HepG2 (cell line): Measurements from ENCODE around the gene PCGF5. TPM values are rescaled to one million over a fixed set of nuclear protein-coding genes. Genes with fewer than 3 reads are reported as not detected.

Experiments
- ATAC-seq: fragments of 200-7000 bp; cut with Tn5 transposase; 3 replicates; pipeline ENCODE4 v1.9.1; 2020; ENCODE audit warnings: mild to moderate bottlenecking, moderate library complexity
- BruUV-seq: library from RNA; stranded (reverse); fragments of 400-500 nt; replicated peaks from 2 replicates; lab custom pipeline; 2021; lab: Mats Ljungman, UMichigan
- CTCF ChIA-PET: fragments of 300-600 bp; formaldehyde crosslinking; extraction: SDS; loops from one replicate; lab custom pipeline; 2021; ENCODE audit warnings: low total read pairs, inconsistent platforms, low intra/inter-chr PET ratio; lab: Yijun Ruan, JAX
- POLR2A ChIA-PET: fragments of 350-600 bp; sonication (Branson Sonifier 250); formaldehyde crosslinking; loops from one replicate; lab custom pipeline; 2020; ENCODE audit warnings: antibody characterized with exemption, inconsistent platforms; lab: Yijun Ruan, JAX
- DNase-seq: peaks from one replicate; pipeline ENCODE4 v3.0.0-alpha.2; 2015; ENCODE audit warnings: low spot score
- FAIRE-seq: peaks from 3 replicates; lab custom pipeline; 2011; peaks lifted over from hg19 to GRCh38; lab: Jason Lieb, UNC
- H2AFZ ChIP-seq: one replicate; pipeline ENCODE4 v1.6.1; 2011; ENCODE audit warnings: low read length, inconsistent platforms
- H3K27ac ChIP-seq: fragments of 300-600 bp; 3 replicates; pipeline ENCODE4 v1.8.0; 2011; ENCODE audit warnings: mixed run types, mild to moderate bottlenecking, mixed read lengths, low read length, inconsistent platforms; ENCODE audit not compliant: insufficient read depth; ENCODE audit errors: extremely low read length
- H3K27me3 ChIP-seq, 2 experiments: fragments of 200-600 bp in 1 of 2; 2 replicates in 1 of 2; 3 replicates in 1 of 2; pipeline versions ENCODE4 v1.6.0 to v1.8.0; 2011; ENCODE audit warnings: low read length in 2 of 2, mild to moderate bottlenecking in 2 of 2, moderate library complexity in 2 of 2, inconsistent platforms in 1 of 2; ENCODE audit not compliant: insufficient read depth in 2 of 2, control insufficient read depth in 1 of 2
- H3K36me3 ChIP-seq, 2 experiments: fragments of 200-600 bp in 1 of 2; replicated peaks in 1 of 2; 2 replicates in 1 of 2; 3 replicates in 1 of 2; pipeline versions ENCODE4 v1.5.1 to v1.8.0; 2011; ENCODE audit warnings: low read length in 2 of 2, inconsistent platforms in 1 of 2; ENCODE audit not compliant: insufficient read depth in 2 of 2, control insufficient read depth in 1 of 2
- H3K4me1 ChIP-seq: 2 replicates; pipeline ENCODE4 v1.5.1; 2012; ENCODE audit warnings: low read length, inconsistent platforms; ENCODE audit not compliant: insufficient read depth
- H3K4me2 ChIP-seq: 2 replicates; pipeline ENCODE4 v1.6.0; 2011; ENCODE audit warnings: low read depth, low read length, inconsistent platforms
- H3K4me3 ChIP-seq, 3 experiments: fragments of 200-600 bp in 1 of 3; sonication (generic), shearing (Covaris generic) in 1 of 3; replicated peaks in 1 of 3; 2 replicates each; pipeline ENCODE4 v1.5.1; 2011 to 2016; ENCODE audit warnings: low read length in 3 of 3, inconsistent platforms in 2 of 3, low read depth in 2 of 3, mild to moderate bottlenecking in 2 of 3, control low read depth in 1 of 3, mixed read lengths in 1 of 3; ENCODE audit not compliant: insufficient read depth in 1 of 3
- H3K79me2 ChIP-seq: one replicate; pipeline ENCODE4 v1.6.1; 2011; ENCODE audit warnings: low read length, inconsistent platforms; ENCODE audit not compliant: insufficient read depth
- H3K9ac ChIP-seq: 2 replicates; pipeline ENCODE4 v1.6.0; 2011; ENCODE audit warnings: mild to moderate bottlenecking, low read depth, low read length, inconsistent platforms; ENCODE audit not compliant: insufficient read depth
- H3K9me3 ChIP-seq: 2 replicates; pipeline ENCODE4 v1.5.1; 2012; ENCODE audit warnings: mild to moderate bottlenecking, low read length
- H4K20me1 ChIP-seq: 2 replicates; pipeline ENCODE4 v1.6.0; 2011; ENCODE audit warnings: inconsistent platforms, mild to moderate bottlenecking, low read length, moderate library complexity; ENCODE audit not compliant: insufficient read depth
- CBX5 ChIP-seq: sonication (generic); formaldehyde crosslinking; IDR thresholded peaks from 2 replicates; pipeline ENCODE4 v1.4.0; 2020; ENCODE audit warnings: missing genetic modification reagents, borderline replicate concordance
- MAFK ChIP-seq, 2 experiments: IDR thresholded peaks in 1 of 2; conservative IDR thresholded peaks in 1 of 2; 2 replicates each; pipeline ENCODE4 v1.6.1; 2011; ENCODE audit warnings: improper control_type of control experiment in 2 of 2, low read length in 2 of 2
- PAWR ChIP-seq: sonication (generic); formaldehyde crosslinking; IDR thresholded peaks from 2 replicates; pipeline ENCODE4 v1.4.0; 2020; ENCODE audit warnings: missing genetic modification reagents, mild to moderate bottlenecking, borderline replicate concordance
- SETDB1 ChIP-seq: sonication (generic); formaldehyde crosslinking; IDR thresholded peaks from 2 replicates; pipeline ENCODE4 v1.5.1; 2020; ENCODE audit warnings: missing genetic modification reagents, mild to moderate bottlenecking, borderline replicate concordance
- SNRNP70 ChIP-seq: fragments of 200-400 bp; formaldehyde crosslinking; IDR thresholded peaks from 2 replicates; pipeline ENCODE4 v1.6.1; 2017; ENCODE audit warnings: mild to moderate bottlenecking, low read depth, low read length, moderate library complexity
- ZNF672 ChIP-seq: sonication (generic); formaldehyde crosslinking; IDR thresholded peaks from 2 replicates; pipeline ENCODE4 v1.8.1; 2022; ENCODE audit warnings: missing genetic modification reagents
- WGBS: methylation state at CpG from one replicate; pipeline ENCODE4 v1.1.6; 2017; ENCODE audit warnings: low lambda C conversion rate; 5-methylcytosine and 5-hydroxymethylcytosine counted together
- in situ Hi-C: cut with HindIII; loops from 2 replicates; pipeline ENCODE4 v1.10.0; 2017; ENCODE audit warnings: low pct_unique_long_range_greater_than_20kb; ENCODE audit not compliant: extremely low pct_ligation_motif_present
- intact Hi-C: fragments of 100-400 bp; cut with micrococcal nuclease; formaldehyde crosslinking; loops from one replicate; pipeline ENCODE4 v1.10.0; 2022; ENCODE audit not compliant: unreplicated experiment
- polyA plus RNA-seq, 8 experiments: library from polyadenylated mRNA; depleted of rRNA in 3 of 8; stranded (reverse) in 7 of 8; unstranded in 1 of 8; fragments of >200 nt; fragmentation: Illumina TruSeq in 4 of 8; extraction: Trizol in 4 of 8; gene quantifications; 2 replicates each; pipeline versions ENCODE4 v1.2.1 to v1.2.3, GENCODE V29; 2011 to 2016; ENCODE audit warnings: low read depth in 4 of 8, missing spikeins in 1 of 8, mixed read lengths in 1 of 8; ENCODE audit not compliant: insufficient read depth in 1 of 8
- total RNA-seq, 5 experiments: library from RNA; depleted of rRNA; stranded (reverse); fragments of >200 nt; fragmentation: Illumina TruSeq; extraction: Trizol; gene quantifications; 2 replicates each; pipeline ENCODE4 v1.2.3, GENCODE V29; 2016; ENCODE audit warnings: low read depth in 1 of 5
- TF ChIP-seq, protein P1 (sequence below): sonication (generic); formaldehyde crosslinking; IDR thresholded peaks from 2 replicates; pipeline ENCODE4 v1.4.0; 2020; ENCODE audit warnings: mild to moderate bottlenecking, missing genetic modification reagents
- TF ChIP-seq, protein P2 (sequence below): sonication (generic); formaldehyde crosslinking; conservative IDR thresholded peaks from 2 replicates; pipeline ENCODE4 v1.8.0; 2022; ENCODE audit warnings: low read depth, missing genetic modification reagents
- TF ChIP-seq, protein P3 (sequence below): IDR thresholded peaks from 2 replicates; pipeline ENCODE4 v1.6.1; 2016; ENCODE audit warnings: mild to moderate bottlenecking, missing biosample characterization, missing genetic modification reagents

PCGF5 gene
- total and polyA plus RNA-seq, 2 of the 13 experiments (the other 11 are each of a cell fraction or from before 2014, with no cell fraction given), result 61.3 to 138 TPM

DNA sequence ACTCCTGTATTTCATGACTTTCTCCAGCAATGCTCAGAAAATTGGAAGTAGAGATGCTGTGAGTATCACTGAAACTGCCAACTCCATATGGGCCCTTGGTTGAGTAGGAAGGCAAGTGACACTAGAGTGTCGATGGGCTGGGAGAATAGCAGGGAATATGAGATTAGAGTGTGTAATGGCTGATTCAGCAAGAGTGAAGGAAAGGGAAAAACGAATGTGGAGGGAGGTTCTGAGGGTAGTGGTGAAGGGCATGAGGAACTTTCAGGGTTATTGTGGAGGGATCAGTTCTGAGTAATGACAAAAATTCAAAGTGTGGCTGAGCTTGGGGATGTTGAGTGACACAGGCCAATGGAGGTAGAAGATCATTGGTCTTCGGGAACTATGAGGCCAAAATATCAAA lies 49.0 kb upstream of the PCGF5 start:
- FAIRE-seq (no peak), ATAC-seq (no peak), DNase-seq (no peak)
- CTCF ChIA-PET, result no interaction called here
- H3K4me3 ChIP-seq, result no peak overlapping the region
- WGBS, result 95% methylated on average over 3 of the region's 3 CpGs
- no peak overlapping the region for H3K4me2 ChIP-seq
- no peaks in the 10 kb centered on the region for H3K27me3 ChIP-seq
- H3K79me2 ChIP-seq, result peaks cover 61% of the 10 kb centered on the region
- intact Hi-C loops, result no loop called here
- H3K9ac ChIP-seq, result no peak overlapping the region
- TF ChIP-seq ZNF672 (CRISPR knock-in tag) (no peak), MAFK (conservative IDR thresholded peaks at IDR 0.05 in 1 of 2, IDR thresholded peaks at IDR 0.05 in 1 of 2; ENCODE audit: low read length in 2 of 2) (0 out of 4 replicates have a peak, but pooled peaks of 1 of the 2 experiments have one; percentile 18)
- peaks cover 4% of the 10 kb centered on the region for H3K4me1 ChIP-seq
- in situ Hi-C loops, result no loop called here
- H3K36me3 ChIP-seq, result no peaks in the 10 kb centered on the region
- H3K9me3 ChIP-seq, result 0 out of 2 replicates have a peak, but pooled peaks cover 4% of the 10 kb centered on the region
- no TSS peak for BruUV-seq
- no peaks in the 10 kb centered on the region for H4K20me1 ChIP-seq
- H3K27ac ChIP-seq, result no peak overlapping the region
- no peak overlapping the region for H2AFZ ChIP-seq
- POLR2A ChIA-PET, result no interaction called here

DNA sequence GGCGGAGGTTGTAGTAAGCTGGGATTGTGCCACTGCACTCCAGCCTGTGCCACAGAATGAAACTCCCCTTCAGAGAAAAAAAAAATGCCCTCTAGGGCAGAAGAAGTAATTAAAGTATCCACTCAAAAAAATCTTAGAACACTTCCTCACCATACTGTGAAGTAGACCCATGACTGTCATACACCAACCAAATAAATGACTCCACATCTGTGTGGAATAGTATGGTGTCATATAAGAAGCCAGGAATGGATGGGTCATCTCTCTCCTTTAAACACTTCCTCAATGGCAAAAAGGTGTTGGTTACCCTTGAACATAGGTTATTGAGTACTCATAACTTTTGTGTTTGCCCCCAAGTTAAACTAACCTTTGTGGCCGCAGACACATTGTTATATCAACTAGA lies 48.1 kb upstream of the PCGF5 start:
- CTCF ChIA-PET, result no interaction called here
- H4K20me1 ChIP-seq, result no peaks in the 10 kb centered on the region
- 100% methylated on average over 2 of the region's 2 CpGs for WGBS
- intact Hi-C loops, result no loop called here
- FAIRE-seq, result no peak
- no peak overlapping the region for H3K4me3 ChIP-seq
- in situ Hi-C loops, result no loop called here
- H3K79me2 ChIP-seq, result peaks cover 53% of the 10 kb centered on the region
- H3K27me3 ChIP-seq, result no peaks in the 10 kb centered on the region
- BruUV-seq, result no TSS peak
- H3K9ac ChIP-seq, result no peak overlapping the region
- H2AFZ ChIP-seq, result no peak overlapping the region
- ATAC-seq, result no peak
- H3K9me3 ChIP-seq, result 0 out of 2 replicates have a peak, but pooled peaks cover 4% of the 10 kb centered on the region
- POLR2A ChIA-PET, result no interaction called here
- H3K27ac ChIP-seq, result no peak overlapping the region
- H3K4me1 ChIP-seq, result no peaks in the 10 kb centered on the region
- no peak for DNase-seq
- H3K4me2 ChIP-seq, result no peak overlapping the region
- H3K36me3 ChIP-seq, result no peaks in the 10 kb centered on the region
- TF ChIP-seq, protein P1, sequence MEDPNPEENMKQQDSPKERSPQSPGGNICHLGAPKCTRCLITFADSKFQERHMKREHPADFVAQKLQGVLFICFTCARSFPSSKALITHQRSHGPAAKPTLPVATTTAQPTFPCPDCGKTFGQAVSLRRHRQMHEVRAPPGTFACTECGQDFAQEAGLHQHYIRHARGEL (CRISPR knock-in tag), result no peak
- no peak for TF ChIP-seq SNRNP70
- TF ChIP-seq SETDB1 (CRISPR knock-in tag), result no peak
- TF ChIP-seq, protein P2, sequence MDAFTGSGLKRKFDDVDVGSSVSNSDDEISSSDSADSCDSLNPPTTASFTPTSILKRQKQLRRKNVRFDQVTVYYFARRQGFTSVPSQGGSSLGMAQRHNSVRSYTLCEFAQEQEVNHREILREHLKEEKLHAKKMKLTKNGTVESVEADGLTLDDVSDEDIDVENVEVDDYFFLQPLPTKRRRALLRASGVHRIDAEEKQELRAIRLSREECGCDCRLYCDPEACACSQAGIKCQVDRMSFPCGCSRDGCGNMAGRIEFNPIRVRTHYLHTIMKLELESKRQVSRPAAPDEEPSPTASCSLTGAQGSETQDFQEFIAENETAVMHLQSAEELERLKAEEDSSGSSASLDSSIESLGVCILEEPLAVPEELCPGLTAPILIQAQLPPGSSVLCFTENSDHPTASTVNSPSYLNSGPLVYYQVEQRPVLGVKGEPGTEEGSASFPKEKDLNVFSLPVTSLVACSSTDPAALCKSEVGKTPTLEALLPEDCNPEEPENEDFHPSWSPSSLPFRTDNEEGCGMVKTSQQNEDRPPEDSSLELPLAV, result no peak
- TF ChIP-seq, protein P3, sequence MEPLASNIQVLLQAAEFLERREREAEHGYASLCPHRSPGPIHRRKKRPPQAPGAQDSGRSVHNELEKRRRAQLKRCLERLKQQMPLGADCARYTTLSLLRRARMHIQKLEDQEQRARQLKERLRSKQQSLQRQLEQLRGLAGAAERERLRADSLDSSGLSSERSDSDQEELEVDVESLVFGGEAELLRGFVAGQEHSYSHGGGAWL, result no peak
- no peak for TF ChIP-seq CBX5
- no peak for TF ChIP-seq PAWR (CRISPR knock-in tag)
- TF ChIP-seq, all 625 proteins: peak for 0
